GM18526 (cell line): ENCODE measurements around the gene LOX.

Experiments used
- POLR2A ChIP-seq: IDR thresholded peaks from 3 replicates; pipeline ENCODE4 v1.6.1; 2011; ENCODE audit not compliant: insufficient read length; ENCODE audit errors: extremely low read depth

Gene LOX

DNA sequence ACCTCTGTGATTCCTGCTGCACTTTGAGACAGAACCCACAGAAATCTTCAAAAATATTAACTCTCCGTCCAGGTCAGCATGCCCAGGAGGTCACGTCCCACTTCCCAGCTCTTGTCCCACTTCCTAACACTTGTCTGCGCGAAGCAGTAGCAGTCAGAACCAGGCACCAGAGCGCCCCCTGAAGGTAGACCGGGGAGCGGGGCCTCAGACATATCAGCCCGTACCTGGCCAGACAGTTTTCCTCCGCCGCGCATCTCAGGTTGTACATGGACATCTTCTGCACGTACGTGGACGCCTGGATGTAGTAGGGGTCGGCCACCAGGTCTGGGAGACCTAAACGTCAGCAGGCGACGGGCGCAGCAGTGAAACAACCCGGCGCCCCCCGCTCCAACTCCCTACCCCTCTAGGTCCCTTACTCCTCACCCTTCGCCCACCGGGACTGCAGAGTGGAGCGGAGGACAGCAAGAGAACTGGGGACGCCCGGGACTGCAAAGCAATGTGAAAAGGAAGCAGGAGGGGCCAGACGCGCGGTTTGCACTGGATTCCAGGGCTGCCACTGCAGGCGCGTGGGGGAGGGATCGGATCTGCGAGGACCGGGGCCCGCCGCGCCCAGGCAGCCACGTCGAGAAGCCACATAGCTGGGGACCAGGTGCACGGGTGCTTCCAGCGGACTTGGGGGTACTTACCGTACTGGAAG lies 1.2 kb downstream of the LOX start:
- no peak for TF ChIP-seq POLR2A

- no peak for TF ChIP-seq POLR2A
Observed at GRCh38 chr5:122076050-122076461, 2.0 kb downstream of the LOX start.

DNA sequence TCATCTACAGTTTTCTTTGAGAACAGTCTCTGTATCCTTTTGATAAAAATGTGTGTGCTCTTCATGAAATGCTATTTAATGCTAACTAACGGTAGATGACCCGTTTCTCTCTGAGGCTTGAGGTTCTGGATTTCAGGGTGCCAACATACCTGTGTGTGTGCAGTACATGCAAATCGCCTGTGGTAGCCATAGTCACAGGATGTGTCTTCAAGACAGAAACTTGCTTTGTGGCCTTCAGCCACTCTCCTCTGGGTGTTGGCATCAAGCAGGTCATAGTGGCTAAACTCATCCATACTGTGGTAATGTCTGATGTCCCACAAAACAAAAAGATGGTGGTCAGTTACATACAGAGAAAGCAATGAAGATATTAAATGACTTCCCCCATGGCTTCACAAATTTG lies 4.2 kb downstream of the LOX start:
- no peak for TF ChIP-seq POLR2A

- TF ChIP-seq POLR2A: no peak
Observed at GRCh38 chr5:122073018-122073417, 5.0 kb downstream of the LOX start.

GRCh38 chr5:122067390-122067789 lies 10.7 kb downstream of the LOX start:
- no peak for TF ChIP-seq POLR2A

DNA sequence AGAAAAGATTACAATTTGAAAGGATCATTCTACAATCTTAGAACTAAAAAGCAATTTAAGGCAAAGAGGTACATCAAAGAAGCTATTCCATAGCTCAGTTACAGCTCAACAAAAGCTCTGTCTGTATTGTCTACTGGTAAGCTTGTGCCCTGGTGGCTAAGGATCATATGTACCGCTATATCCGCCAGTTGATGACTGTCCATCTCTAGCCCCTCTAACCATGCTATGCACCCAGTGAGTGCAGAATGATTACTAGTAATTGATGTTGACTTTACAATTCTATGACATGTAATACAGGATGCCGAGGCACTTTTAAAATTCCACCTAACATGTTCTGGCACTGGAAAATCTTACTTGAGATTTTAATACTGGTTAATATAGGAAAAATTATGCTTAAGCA lies 13.1 kb downstream of the LOX start:
- TF ChIP-seq POLR2A: no peak

DNA sequence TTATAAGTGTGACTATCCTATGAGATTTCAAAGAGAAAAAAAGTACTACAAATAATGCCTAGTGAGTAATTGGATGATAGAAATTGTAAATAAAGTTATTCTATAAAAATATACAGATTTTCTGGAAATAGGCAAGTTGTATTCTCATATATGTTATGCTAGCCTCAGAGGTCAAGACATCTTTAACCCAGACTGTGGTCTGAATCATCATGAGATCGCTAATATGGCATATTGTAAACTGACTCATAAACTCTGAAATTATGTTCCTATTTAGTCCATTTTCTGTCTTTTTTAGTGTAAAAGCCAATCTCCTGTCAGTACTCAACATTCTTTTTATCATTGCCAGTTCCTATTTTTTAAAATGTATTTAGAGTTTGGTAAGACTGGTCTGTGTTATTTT lies 14.2 kb downstream of the LOX start:
- no peak for TF ChIP-seq POLR2A

DNA sequence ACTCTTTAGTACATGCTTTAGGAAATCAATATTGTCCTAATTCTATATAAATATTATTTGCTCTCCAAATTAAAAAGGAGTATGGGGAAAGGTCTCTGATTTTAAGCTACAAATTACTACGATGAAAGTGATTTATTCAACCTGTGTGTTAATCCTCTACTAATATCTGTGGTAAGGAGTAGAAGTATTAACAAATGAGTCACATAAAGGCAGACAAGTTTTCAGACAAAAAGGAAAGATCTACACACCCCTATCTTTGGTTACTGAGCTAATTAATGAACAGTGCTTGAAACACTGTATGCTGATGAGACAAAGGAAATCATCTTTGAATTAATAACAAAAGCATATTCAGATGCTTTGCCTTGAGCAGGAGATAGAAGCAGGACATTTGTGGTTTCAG lies 15.9 kb downstream of the LOX start:
- no peak for TF ChIP-seq POLR2A

- no peak for TF ChIP-seq POLR2A
Observed at GRCh38 chr5:122056913-122057312, 21.1 kb downstream of the LOX start.

DNA sequence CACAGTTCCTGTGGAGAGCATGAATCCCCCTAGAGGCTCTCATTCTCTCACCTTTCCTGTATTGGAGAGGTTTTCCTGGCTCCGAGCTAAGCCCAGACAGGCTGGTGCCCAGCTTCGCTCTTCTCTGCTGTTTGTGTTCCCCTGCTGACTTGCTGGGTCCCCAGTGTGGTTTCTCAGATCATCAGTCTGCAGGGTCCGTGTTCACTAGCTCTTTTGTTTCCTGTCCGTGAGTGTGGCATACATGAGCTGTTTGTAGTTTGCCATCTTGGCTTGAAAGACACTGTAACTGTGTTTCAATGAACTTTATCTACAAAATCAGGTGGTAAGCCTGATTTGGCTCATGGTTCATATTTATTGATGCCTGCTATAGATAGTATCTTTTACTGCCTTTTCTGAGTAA lies 23.8 kb downstream of the LOX start:
- TF ChIP-seq POLR2A: no peak

DNA sequence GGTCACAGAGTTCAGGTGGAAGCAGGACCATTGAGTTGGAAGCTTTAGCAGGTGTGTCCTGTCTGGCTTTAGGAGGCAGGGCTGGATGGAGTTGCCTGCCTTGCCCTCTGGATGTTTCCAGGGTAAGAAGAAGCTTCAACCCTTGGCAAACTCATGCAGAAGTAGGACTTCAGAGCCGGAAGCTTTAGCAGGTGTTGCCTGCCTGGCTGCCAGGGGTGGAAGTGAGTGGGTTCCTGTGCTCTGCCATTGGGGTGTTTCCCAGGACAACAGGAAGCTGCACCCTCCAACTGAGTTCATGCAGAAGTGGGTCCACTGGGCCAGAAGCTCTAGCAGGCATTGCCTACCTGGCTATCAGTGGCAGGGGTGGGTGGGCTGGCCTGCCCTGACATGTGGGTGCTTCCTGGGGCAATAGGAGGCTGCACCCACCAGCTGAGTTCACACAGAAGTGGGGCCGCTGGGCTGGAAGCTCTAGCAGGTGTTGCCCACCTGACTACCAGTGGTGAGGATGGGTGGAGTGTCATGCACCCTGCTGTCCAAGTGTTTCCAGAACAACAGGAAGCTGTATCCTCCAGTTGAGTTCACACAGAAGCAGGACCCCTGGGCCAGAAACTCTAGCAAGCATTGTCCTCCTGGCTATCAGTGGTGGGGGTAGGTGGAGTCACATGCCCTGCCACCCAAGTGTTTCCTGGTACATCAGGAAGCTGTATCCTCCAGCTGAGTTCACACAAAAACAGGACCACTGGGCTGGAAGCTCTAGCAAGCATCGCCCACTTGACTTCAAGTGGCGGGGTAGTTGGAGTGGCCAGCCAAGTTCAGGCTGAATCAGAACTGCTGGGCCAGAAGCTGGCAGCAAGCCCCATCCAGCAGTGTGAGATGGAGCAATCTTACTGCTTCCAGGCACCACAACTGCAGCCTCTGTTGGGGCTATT lies 24.6 kb downstream of the LOX start:
- TF ChIP-seq POLR2A: no peak

GRCh38 chr5:122051569-122051968 lies 26.5 kb downstream of the LOX start:
- TF ChIP-seq POLR2A: no peak

DNA sequence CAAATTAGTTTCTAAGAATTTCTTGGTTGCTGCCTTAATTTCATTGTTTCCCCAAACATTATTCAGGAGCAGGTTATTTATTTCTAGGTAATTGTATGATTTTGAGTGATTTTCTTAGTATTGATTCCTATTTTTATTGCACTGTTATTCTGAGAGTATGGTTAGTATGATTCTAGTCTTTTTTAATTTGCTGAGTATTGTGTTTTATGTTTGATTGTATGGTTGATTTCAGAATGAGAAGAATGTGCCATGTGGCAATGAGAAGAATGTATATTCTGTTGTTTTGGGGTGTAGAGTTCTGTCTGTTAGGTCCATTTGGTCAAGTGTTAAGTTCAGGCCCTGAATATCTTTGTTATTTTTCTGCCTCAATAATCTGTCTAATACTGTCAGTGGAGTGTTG lies 27.1 kb downstream of the LOX start:
- TF ChIP-seq POLR2A: no peak

- TF ChIP-seq POLR2A: no peak
Observed at GRCh38 chr5:122040636-122041302, 37.3 kb downstream of the LOX start.

GRCh38 chr5:122036326-122036725 lies 41.7 kb downstream of the LOX start:
- TF ChIP-seq POLR2A: no peak

DNA sequence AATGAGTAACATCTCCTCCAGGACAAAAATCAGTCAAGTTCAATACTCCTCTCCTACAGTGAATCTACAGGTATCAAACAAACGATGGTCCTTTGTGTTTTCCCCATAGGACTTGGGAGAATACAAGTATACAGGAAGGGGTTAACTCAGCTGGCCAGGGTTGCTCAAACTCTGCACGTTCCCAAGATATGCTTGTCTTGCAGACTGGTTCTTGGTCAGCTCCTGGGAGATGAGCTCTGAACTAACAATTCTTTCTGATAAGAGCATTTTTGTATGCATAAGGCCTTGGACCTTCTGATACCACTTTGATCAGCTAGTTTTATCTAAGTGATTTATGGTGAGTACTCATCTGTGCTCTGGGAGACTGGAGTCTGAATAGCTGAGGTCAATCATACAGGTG lies 42.1 kb downstream of the LOX start:
- TF ChIP-seq POLR2A: no peak
